Thyroid gland (tissue), 4 donors: Measurements from ENCODE around the gene GZMH. TPM values are rescaled to one million over a fixed set of nuclear protein-coding genes. Genes with fewer than 3 reads are reported as not detected.
"Not testable (repeated sequence)": the region's sequence is repeated elsewhere in the genome, so short reads cannot be mapped to it uniquely, and the experiment has no call there.

ENCODE experiments used
- DNase-seq, 2 donors: peaks; one replicate each; pipeline ENCODE4 v3.0.0-alpha.2; 2019
- H3K27ac ChIP-seq, 3 donors: fragments of 200-600 bp; sonication (generic); 1 replicate in 2 of 3; 2 replicates in 1 of 3; pipeline ENCODE4 v1.5.1; 2016 to 2019; ENCODE audit warnings: mild to moderate bottlenecking in 1 of 3, moderate library complexity in 1 of 3
- H3K27me3 ChIP-seq: fragments of 200-600 bp; sonication (generic); one replicate; pipeline ENCODE4 v1.5.1; 2019
- H3K36me3 ChIP-seq, 2 donors: fragments of 200-600 bp; sonication (generic); one replicate each; pipeline ENCODE4 v1.5.1; 2016 to 2019
- H3K4me1 ChIP-seq, 2 donors: fragments of 200-600 bp; sonication (generic); one replicate each; pipeline ENCODE4 v1.5.1; 2017 to 2019
- H3K4me3 ChIP-seq, 3 donors: fragments of 200-600 bp; sonication (generic); replicated peaks in 1 of 3; 1 replicate in 2 of 3; 2 replicates in 1 of 3; pipeline ENCODE4 v1.5.1; 2016; ENCODE audit warnings: mild to moderate bottlenecking in 1 of 3
- H3K9me3 ChIP-seq: fragments of 200-600 bp; sonication (generic); one replicate; pipeline ENCODE4 v1.5.1; 2017
- POLR2A ChIP-seq, 2 donors: fragments of 450-650 bp; IDR thresholded peaks; one replicate each; pipeline ENCODE4 v1.6.1; 2017; ENCODE audit warnings: antibody characterized with exemption in 2 of 2, mild to moderate bottlenecking in 2 of 2, moderate library complexity in 1 of 2
- WGBS, 2 donors: methylation state at CpG; one replicate each; pipeline ENCODE4 v1.1.5; 2017; 5-methylcytosine and 5-hydroxymethylcytosine counted together
- intact Hi-C: fragments of 100-400 bp; cut with DNase I; formaldehyde crosslinking; loops from one replicate; pipeline ENCODE4 v1.15.1; 2023
- total RNA-seq, 4 donors: library from RNA; depleted of rRNA; stranded (reverse); fragments of >200 nt; gene quantifications; one replicate each; pipeline ENCODE4 v1.2.3, GENCODE V29; 2016
- TF ChIP-seq, protein P1 (sequence below), 6 experiments: fragments of 200-600 bp in 3 of 6; fragments of 450-650 bp in 3 of 6; sonication (generic) in 3 of 6; IDR thresholded peaks; one replicate each; pipeline ENCODE4 v1.5.1; 2016 to 2019; ENCODE audit warnings: antibody characterized with exemption in 6 of 6, mild to moderate bottlenecking in 2 of 6, inconsistent platforms in 1 of 6, moderate library complexity in 1 of 6

GZMH gene, protein sequence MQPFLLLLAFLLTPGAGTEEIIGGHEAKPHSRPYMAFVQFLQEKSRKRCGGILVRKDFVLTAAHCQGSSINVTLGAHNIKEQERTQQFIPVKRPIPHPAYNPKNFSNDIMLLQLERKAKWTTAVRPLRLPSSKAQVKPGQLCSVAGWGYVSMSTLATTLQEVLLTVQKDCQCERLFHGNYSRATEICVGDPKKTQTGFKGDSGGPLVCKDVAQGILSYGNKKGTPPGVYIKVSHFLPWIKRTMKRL
- total RNA-seq = 1 to 10 TPM in 1 of 4 donors, under 1 TPM in 1, not detected in 2; 0.81 to 1.2 TPM

DNA sequence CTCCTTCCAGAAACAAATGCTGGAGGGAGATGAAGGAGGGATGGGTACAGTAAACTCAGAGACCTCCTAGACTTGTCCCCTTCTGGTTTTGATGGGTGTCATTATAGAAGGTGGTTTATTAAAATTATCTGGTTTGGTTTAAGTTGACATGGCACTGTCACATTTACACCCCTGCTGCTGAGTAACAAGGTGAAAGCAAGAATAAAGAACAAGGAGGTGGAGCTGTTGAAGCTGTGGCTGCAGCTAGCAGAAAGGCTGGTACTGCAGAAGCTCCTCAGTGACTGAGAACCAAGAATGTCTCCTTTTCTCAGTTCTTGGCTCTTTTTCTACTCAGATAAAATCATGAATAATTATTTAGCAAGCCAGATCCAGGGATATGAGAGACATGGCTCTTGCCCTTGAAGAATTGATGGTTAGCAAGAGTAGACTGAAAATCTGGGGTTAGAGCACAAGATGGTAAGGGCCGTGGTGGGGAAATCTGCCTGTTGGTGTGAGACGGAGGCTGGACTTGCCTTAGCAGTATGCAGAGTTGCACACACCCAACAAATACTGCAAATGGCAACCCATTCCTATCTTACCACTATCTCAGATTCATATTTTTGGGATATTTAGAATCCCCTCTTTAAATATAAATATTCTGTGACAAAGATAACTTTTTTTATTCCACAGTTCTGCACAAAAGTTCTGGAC is at the start of gene GZMH:
Gene GZMH (minus strand): TSS at position 31 of the 690 bp plus-strand sequence. CDS start 72 bp downstream, outside the sequence.
- H3K27ac ChIP-seq = no peak within 1 kb of the TSS
- no peak for DNase-seq
- H3K27me3 ChIP-seq = no peaks in the 10 kb centered on the region
- intact Hi-C loops = no loop called here
- H3K4me3 ChIP-seq = no peak within 1 kb of the TSS
- H3K36me3 ChIP-seq = no peaks in the 10 kb centered on the region
- H3K4me1 ChIP-seq = peaks cover 4 to 8% of the 10 kb centered on the region in 2 donors
- H3K9me3 ChIP-seq = no peaks in the 10 kb centered on the region
- WGBS, 2 donors = 93 to 94% methylated on average over 2 of the region's 2 CpGs
- no peak for TF ChIP-seq POLR2A (IDR thresholded peaks at IDR 0.05)
- TF ChIP-seq, protein P1, sequence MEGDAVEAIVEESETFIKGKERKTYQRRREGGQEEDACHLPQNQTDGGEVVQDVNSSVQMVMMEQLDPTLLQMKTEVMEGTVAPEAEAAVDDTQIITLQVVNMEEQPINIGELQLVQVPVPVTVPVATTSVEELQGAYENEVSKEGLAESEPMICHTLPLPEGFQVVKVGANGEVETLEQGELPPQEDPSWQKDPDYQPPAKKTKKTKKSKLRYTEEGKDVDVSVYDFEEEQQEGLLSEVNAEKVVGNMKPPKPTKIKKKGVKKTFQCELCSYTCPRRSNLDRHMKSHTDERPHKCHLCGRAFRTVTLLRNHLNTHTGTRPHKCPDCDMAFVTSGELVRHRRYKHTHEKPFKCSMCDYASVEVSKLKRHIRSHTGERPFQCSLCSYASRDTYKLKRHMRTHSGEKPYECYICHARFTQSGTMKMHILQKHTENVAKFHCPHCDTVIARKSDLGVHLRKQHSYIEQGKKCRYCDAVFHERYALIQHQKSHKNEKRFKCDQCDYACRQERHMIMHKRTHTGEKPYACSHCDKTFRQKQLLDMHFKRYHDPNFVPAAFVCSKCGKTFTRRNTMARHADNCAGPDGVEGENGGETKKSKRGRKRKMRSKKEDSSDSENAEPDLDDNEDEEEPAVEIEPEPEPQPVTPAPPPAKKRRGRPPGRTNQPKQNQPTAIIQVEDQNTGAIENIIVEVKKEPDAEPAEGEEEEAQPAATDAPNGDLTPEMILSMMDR (IDR thresholded peaks at IDR 0.05) = no peak

DNA sequence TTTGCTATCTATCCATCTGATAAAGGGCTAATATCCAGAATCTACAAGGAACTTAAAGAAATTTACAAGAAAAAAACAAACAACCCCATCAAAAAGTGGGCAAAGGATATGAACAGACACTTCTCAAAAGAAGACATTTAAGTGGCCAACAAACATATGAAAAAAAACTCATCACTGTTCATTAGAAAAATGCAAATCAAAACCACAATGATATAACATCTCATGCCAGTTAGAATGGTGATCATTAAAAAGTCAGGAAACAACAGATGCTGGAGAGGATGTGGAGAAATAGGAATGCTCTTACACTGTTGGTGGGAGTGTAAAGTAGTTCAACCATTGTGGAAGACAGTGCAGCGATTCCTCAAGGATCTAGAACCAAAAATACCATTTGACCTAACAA is 38.9 kb upstream of the GZMH start:
- H3K4me3 ChIP-seq, intact Hi-C loops, H3K27ac ChIP-seq, H3K36me3 ChIP-seq, H3K4me1 ChIP-seq, H3K9me3 ChIP-seq, H3K27me3 ChIP-seq, DNase-seq: not testable (repeated sequence)
- WGBS, 2 donors = 68 to 72% methylated on average over 1 of the region's 1 CpG

DNA sequence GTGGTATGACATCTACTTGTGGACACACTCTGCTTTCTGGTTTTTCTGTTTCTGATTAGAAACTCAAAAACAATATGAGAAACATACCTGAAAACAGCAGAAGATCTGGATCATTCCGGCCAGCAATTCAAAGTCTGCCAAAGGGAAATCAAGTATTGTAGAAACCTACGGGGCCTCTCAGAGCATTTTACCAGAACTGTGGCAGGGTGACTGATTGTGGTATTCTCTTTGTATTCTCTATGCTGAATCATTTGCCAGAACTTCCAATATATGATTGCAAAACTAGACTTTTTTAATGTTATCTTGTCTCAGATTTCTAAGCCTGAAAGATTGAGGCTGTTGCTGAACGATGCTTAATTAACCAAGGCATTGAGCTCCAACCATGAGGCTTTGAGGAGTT is 30.4 kb upstream of the GZMH start:
- Histone ChIP-seq H3K27me3 (no peaks in the 10 kb centered on the region), H3K4me1 (no peaks in the 10 kb centered on the region), H3K9me3 (no peaks in the 10 kb centered on the region), H3K27ac (no peak overlapping the region), H3K36me3 (no peaks in the 10 kb centered on the region), H3K4me3 (no peak overlapping the region)
- WGBS, 2 donors = 53 to 73% methylated on average over 3 of the region's 3 CpGs
- intact Hi-C loops = no loop called here
- DNase-seq = no peak
- TF ChIP-seq, protein P1 (IDR thresholded peaks at IDR 0.05) = no peak
- no peak for TF ChIP-seq POLR2A (IDR thresholded peaks at IDR 0.05)

DNA sequence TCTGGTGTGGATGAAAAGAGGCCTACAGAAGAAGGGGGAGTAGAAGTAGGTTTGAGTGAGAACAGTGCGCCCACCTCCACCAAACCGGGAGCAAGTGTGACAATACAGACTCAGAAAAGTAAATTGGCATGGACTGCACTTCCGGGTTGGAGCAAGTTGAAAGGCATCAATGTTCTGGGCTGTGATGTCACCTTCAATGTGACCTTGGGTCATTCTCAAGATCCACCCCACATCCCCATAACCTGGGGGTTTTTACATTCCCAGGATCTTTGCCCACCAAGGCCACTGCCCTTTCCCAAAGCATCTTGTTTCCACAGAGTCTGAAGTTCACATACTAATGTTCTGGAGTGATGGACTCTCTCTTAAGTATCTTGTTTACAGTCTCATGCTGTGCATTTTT is 29.8 kb upstream of the GZMH start:
- H3K27ac ChIP-seq = no peak overlapping the region
- no peaks in the 10 kb centered on the region for H3K9me3 ChIP-seq
- no peak for DNase-seq
- intact Hi-C loops = no loop called here
- H3K36me3 ChIP-seq = no peaks in the 10 kb centered on the region
- no peak for TF ChIP-seq POLR2A (IDR thresholded peaks at IDR 0.05)
- TF ChIP-seq, protein P1 (IDR thresholded peaks at IDR 0.05) = no peak
- WGBS, 2 donors = 93 to 94% methylated on average over 3 of the region's 3 CpGs
- no peak overlapping the region for H3K4me3 ChIP-seq
- no peaks in the 10 kb centered on the region for H3K4me1 ChIP-seq
- H3K27me3 ChIP-seq = no peaks in the 10 kb centered on the region

DNA sequence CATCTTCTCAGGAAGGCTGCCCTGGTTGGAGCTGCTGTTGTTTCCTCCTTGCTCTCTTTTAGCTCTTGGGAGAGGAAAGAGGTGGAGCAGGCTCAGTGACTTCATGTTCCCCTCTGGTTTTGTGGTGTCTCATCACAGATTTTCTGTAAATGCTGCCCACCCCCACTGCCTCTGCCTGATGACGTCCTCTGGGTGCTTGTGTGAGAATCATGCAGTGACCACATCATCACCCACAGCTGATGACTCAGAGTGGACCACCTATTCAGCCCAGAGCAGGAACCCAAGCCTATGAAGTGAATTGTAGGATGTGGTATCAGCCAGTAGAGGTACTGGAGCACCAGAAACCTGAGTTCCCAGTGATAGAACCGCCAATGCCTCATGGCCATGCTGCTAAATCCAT is 24.7 kb upstream of the GZMH start, which contains the start of gene GZMB:
Gene GZMB (minus strand): TSS at position 33 of the 400 bp plus-strand sequence. CDS start 30 bp downstream, at position 3.
- no peak within 1 kb of the TSS for H3K27ac ChIP-seq
- H3K4me1 ChIP-seq = peaks cover 7 to 14% of the 10 kb centered on the region in 2 donors
- no peaks in the 10 kb centered on the region for H3K9me3 ChIP-seq
- H3K27me3 ChIP-seq = no peaks in the 10 kb centered on the region
- intact Hi-C loops = no loop called here
- 76 to 81% methylated on average over 2 of the region's 2 CpGs for WGBS, 2 donors
- H3K36me3 ChIP-seq = no peaks in the 10 kb centered on the region
- TF ChIP-seq POLR2A (IDR thresholded peaks at IDR 0.05) = no peak
- TF ChIP-seq, protein P1 (IDR thresholded peaks at IDR 0.05) = no peak
- DNase-seq = no peak
- no peak within 1 kb of the TSS for H3K4me3 ChIP-seq
